NCI-H510A (cell line): ENCODE measurements around the gene PTH1R.

ENCODE experiments used
- DNase-seq: peaks from one replicate; lab custom pipeline; 2025; lab: John Stamatoyannopoulos, UW

PTH1R gene

DNA sequence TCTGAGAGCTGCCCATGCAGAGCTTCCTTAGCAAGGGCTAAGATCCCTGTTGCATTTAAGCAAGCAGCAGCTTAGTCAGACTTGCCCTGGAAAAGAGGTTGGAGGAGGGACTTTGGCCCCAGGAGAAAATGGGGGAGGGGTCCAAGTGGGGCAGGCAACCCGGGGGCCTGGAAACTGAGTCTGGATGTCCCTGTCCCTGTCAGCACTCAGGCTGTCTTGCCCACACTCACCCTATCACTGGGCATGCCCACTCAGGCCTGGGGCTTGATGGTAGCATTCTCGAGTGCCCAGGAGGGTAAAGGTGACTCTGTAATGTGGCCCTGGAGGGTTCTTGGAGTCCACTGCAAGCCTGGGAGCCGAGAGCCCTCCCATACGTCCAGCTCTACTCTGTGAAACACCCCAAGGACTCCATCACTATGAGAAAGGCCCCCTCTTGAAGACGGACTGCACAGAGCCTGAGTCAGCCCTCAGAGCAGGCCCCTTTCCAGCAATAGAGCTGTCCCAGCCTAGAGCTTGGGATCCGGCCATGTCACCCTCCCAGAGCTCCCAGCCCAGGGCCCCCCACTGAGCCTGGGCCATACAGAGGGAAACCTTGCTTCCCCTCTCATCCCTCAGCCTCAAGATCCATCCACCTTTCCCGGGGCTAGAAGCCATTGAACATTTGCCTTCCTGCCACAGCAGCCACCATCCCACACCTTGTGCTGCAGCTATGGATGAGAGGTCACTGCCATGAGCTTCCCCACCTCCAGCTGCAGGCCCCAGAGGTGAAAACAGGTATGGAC lies 27.6 kb upstream of the PTH1R start:
- no peak for DNase-seq

- no peak for DNase-seq
Observed at GRCh38 chr3:46850468-46850779, 27.1 kb upstream of the PTH1R start.

- no peak for DNase-seq
Observed at GRCh38 chr3:46851364-46852333, 25.9 kb upstream of the PTH1R start.

DNA sequence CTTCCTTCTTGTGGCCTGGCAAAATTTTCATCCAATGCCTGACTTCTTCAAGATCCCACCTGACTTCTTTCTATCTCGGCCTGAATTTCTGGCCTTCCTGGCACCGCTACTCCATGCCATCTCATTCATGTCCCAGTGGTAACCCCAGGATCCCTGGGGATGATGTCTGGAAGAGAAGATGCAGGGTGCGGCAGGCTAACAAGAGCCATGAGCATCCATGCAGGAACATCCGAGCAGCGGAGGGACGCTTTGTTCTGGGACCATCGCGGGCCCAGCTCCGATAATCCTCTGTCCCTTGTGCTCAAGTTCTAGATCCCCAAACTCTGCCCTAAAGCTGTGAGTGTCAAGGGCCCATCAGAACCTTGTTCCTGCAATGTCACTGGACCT lies 25.2 kb upstream of the PTH1R start:
- no peak for DNase-seq

- DNase-seq: no peak
Observed at GRCh38 chr3:46852839-46853355, 24.6 kb upstream of the PTH1R start.

DNA sequence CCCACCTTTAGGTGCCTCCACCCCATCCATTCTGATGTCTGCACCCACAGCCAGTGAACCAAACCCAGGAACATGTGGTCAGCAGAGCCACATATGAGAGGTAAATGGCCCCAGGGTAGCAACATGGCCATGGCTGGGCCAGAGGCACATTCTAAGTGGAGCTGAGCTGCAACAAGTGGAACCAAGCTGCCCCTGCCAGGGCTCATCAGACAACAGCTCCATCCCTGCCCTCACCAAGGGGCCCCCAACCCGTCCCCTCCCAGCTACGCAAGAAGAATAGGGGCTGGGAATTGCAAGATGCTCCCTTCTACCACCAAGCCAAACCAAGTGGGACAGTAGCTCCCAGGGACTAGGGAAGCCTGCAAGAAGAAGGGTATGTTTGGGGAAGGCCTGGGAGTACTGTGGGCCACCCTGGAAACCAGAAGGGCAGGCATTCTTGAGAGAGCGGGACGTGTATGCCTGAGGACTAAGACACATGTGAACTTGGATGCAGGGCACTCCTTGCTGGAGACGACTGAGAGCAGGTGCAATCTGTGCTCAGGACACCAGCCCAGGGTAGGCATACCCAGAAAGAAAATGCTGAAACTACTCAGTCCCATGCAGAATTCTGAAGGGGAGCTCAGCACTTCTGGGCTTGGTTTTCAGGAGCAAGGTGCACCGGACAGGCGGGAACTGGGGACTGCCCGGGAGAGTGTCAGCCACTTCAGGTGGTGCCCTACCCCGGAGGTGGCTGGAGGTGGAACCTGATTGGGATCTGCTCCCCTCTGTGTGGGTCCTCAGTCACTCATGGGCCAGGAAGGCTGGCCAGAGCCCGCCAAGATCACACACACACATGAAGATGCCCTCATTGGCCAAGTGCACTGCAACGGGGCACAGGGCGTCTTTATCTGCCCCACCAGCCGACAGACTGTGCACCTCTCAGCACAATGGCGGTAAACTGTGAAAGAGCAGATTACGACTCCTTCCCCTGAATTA lies 23.8 kb upstream of the PTH1R start:
- DNase-seq: no peak

GRCh38 chr3:46854555-46854991 lies 22.9 kb upstream of the PTH1R start:
- no peak for DNase-seq

- DNase-seq: no peak
Observed at GRCh38 chr3:46856576-46857471, 20.7 kb upstream of the PTH1R start.

GRCh38 chr3:46857485-46858341 lies 19.8 kb upstream of the PTH1R start:
- DNase-seq: peak; percentile 25

DNA sequence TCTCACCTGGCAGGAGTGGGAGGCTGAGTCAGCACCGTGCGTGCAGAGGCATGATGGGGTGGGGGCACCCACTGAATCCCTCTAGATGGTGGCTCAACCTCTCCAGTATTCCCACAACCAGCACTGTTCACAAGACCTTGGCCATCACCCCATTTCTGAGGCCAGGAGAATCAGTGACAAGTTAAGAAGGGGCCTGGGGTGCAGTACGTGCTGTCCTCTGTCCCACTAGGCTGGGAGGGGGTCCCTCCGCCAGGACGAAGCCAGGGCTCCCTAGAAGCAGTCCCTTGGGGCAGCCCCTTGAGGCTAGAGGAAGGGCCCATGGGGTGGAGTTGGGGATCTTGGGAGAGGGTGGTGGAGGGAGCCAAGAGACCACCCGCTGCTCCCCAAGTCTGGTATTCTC lies 19.1 kb upstream of the PTH1R start:
- no peak for DNase-seq

DNA sequence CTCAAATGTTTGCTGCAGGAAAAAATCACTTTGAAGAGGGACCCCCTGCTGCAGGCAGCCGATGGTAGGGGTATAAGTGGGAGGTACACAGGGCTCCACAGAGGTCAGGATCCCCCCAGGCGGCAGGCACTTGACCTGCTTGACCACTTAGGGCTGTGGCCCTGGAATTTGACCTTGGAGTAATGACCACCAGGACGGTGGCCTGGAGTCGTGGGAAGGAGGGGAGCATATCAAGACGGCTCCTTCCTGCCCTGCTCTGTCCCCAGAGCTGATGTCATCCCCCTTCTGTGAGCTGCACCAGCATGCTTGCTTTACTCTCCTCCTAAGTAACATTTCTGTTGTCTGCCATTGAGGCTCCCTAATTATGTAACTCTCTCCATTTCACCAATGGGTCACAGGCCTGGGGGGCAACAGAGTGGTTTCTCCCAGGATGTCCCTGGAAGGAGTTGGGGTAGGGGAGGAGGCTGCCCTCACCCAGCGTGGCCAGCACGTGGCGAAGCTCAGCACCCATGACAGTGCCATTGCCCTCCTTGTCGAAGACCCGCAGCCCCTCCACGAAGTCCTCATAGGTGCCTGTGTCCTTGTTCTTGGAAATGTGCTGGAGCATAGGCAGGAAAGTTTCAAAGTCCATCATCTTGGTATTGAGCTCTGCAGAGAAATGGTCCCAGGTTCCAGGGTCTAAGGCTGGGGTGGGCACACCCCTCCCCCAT lies 18.4 kb upstream of the PTH1R start:
- DNase-seq: no peak

- DNase-seq: peak; percentile 23
Observed at GRCh38 chr3:46860017-46860809, 17.3 kb upstream of the PTH1R start.

DNA sequence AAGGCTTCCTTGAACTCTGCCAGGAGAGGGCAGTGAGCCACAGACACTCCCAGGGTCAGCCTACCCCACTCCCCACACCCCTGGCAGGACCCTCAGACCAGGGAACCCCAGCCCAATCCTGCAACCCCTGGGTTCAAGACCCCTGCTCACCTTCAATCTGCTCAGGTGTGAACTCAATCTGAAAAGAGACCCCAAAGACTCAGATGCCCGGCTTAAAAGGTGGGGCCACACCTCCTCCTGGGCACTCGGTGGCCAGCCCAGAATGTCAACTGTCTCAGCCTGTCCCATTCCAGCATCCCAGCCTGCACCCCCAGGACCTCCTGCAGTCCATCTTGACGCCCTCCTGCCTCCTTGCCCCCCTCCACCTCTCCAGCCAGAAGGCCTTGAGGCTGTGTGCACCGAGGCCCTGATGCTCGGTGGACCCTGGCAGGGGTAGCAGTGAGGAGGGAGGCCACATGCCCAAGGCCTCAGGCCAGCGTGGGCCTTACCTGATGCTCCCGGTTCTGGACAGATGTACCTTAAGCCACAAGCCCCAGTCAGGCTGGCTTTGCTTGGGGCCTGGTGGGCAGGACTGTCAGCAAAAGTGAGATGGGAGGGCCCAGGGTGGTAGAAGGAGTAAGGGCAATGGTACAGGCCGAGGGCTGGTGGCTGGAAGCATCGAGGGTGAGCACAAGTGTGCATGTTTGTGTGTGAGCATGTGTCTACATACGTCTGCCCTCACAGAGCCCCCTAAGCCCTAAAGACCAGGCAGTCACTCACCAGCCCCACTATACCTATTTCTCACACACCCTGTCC lies 16.5 kb upstream of the PTH1R start:
- DNase-seq: no peak

GRCh38 chr3:46861605-46862368 lies 15.7 kb upstream of the PTH1R start:
- DNase-seq: no peak

- no peak for DNase-seq
Observed at GRCh38 chr3:46862369-46863025, 15.0 kb upstream of the PTH1R start.

- no peak for DNase-seq
Observed at GRCh38 chr3:46863261-46863782, 14.2 kb upstream of the PTH1R start, which contains the start of gene MYL3. Gene MYL3 (minus strand): TSS chr3:46863444. CDS start chr3:46863390, 54 bp downstream.
